HepG2 (cell line): ENCODE results near the gene ZNF740. TPM values are rescaled to one million over a fixed set of nuclear protein-coding genes. Genes with fewer than 3 reads are reported as not detected.

Experiments
- ATRX ChIP-seq: sonication (generic); formaldehyde crosslinking; IDR thresholded peaks from 2 replicates; pipeline ENCODE4 v1.4.0; 2020; ENCODE audit warnings: missing genetic modification reagents, borderline replicate concordance
- CHCHD3 ChIP-seq: sonication (generic); formaldehyde crosslinking; IDR thresholded peaks from 2 replicates; pipeline ENCODE4 v1.8.0; 2022; ENCODE audit warnings: mild to moderate bottlenecking, missing genetic modification reagents, moderate library complexity
- DBP ChIP-seq: sonication (generic); formaldehyde crosslinking; IDR thresholded peaks from 2 replicates; pipeline ENCODE4 v1.4.0; 2020; ENCODE audit warnings: missing genetic modification reagents; ENCODE audit errors: not compliant biosample characterization
- FOSL1 ChIP-seq: sonication (generic); formaldehyde crosslinking; IDR thresholded peaks from 2 replicates; pipeline ENCODE4 v1.9.0; 2021; ENCODE audit warnings: missing genetic modification reagents, borderline replicate concordance
- GATAD2A ChIP-seq: IDR thresholded peaks from 2 replicates; pipeline ENCODE4 v1.6.1; 2016
- HDAC2 ChIP-seq: sonication (generic); formaldehyde crosslinking; IDR thresholded peaks from 2 replicates; pipeline ENCODE4 v1.4.0; 2020; ENCODE audit warnings: missing genetic modification reagents
- HIVEP1 ChIP-seq: sonication (generic); formaldehyde crosslinking; IDR thresholded peaks from 2 replicates; pipeline ENCODE4 v1.4.0; 2020; ENCODE audit warnings: mild to moderate bottlenecking, missing genetic modification reagents
- ISL2 ChIP-seq: sonication (generic); formaldehyde crosslinking; IDR thresholded peaks from 2 replicates; pipeline ENCODE4 v1.5.0; 2020; ENCODE audit warnings: missing genetic modification reagents
- PHF8 ChIP-seq: sonication (generic); formaldehyde crosslinking; IDR thresholded peaks from 2 replicates; pipeline ENCODE4 v1.5.0; 2020; ENCODE audit warnings: missing genetic modification reagents
- POGZ ChIP-seq: sonication (generic); formaldehyde crosslinking; IDR thresholded peaks from 2 replicates; pipeline ENCODE4 v1.4.0; 2020; ENCODE audit warnings: mild to moderate bottlenecking, missing genetic modification reagents
- REXO4 ChIP-seq: sonication (generic); formaldehyde crosslinking; IDR thresholded peaks from 2 replicates; pipeline ENCODE4 v1.8.0; 2022; ENCODE audit warnings: missing genetic modification reagents, mild to moderate bottlenecking, borderline replicate concordance
- SP140L ChIP-seq: sonication (generic); formaldehyde crosslinking; IDR thresholded peaks from 2 replicates; pipeline ENCODE4 v1.4.0; 2020; ENCODE audit warnings: missing genetic modification reagents, borderline replicate concordance
- THRA ChIP-seq: sonication (generic); formaldehyde crosslinking; IDR thresholded peaks from 2 replicates; pipeline ENCODE4 v1.4.0; 2020; ENCODE audit warnings: missing genetic modification reagents, borderline replicate concordance
- ZBTB10 ChIP-seq: sonication (generic); formaldehyde crosslinking; IDR thresholded peaks from 2 replicates; pipeline ENCODE4 v1.4.0; 2020; ENCODE audit warnings: missing genetic modification reagents, borderline replicate concordance
- ZBTB2 ChIP-seq: sonication (generic); formaldehyde crosslinking; IDR thresholded peaks from 2 replicates; pipeline ENCODE4 v1.8.0; 2022; ENCODE audit warnings: low read depth, missing genetic modification reagents
- ZBTB38 ChIP-seq: sonication (generic); formaldehyde crosslinking; IDR thresholded peaks from 2 replicates; pipeline ENCODE4 v1.5.1; 2020; ENCODE audit warnings: mild to moderate bottlenecking, missing genetic modification reagents
- ZNF329 ChIP-seq: sonication (generic); formaldehyde crosslinking; IDR thresholded peaks from 2 replicates; pipeline ENCODE4 v1.9.0; 2021; ENCODE audit warnings: low read depth, mild to moderate bottlenecking, missing genetic modification reagents
- ZNF337 ChIP-seq: sonication (generic); formaldehyde crosslinking; IDR thresholded peaks from 2 replicates; pipeline ENCODE4 v1.5.1; 2020; ENCODE audit warnings: missing genetic modification reagents, low read depth, mild to moderate bottlenecking, borderline replicate concordance
- ZNF510 ChIP-seq: sonication (generic); formaldehyde crosslinking; IDR thresholded peaks from 2 replicates; pipeline ENCODE4 v1.4.0; 2020; ENCODE audit warnings: low read depth, mild to moderate bottlenecking, missing genetic modification reagents
- ZNF678 ChIP-seq: sonication (generic); formaldehyde crosslinking; IDR thresholded peaks from 2 replicates; pipeline ENCODE4 v1.4.0; 2020; ENCODE audit warnings: mild to moderate bottlenecking, missing genetic modification reagents
- ZNF737 ChIP-seq: sonication (generic); formaldehyde crosslinking; IDR thresholded peaks from 2 replicates; pipeline ENCODE4 v1.5.0; 2020; ENCODE audit warnings: missing genetic modification reagents, mild to moderate bottlenecking, borderline replicate concordance
- polyA plus RNA-seq, 8 experiments: library from polyadenylated mRNA; depleted of rRNA in 3 of 8; stranded (reverse) in 7 of 8; unstranded in 1 of 8; fragments of >200 nt; fragmentation: Illumina TruSeq in 4 of 8; extraction: Trizol in 4 of 8; gene quantifications; 2 replicates each; pipeline versions ENCODE4 v1.2.1 to v1.2.3, GENCODE V29; 2011 to 2016; ENCODE audit warnings: low read depth in 4 of 8, missing spikeins in 1 of 8, mixed read lengths in 1 of 8; ENCODE audit not compliant: insufficient read depth in 1 of 8
- total RNA-seq, 5 experiments: library from RNA; depleted of rRNA; stranded (reverse); fragments of >200 nt; fragmentation: Illumina TruSeq; extraction: Trizol; gene quantifications; 2 replicates each; pipeline ENCODE4 v1.2.3, GENCODE V29; 2016; ENCODE audit warnings: low read depth in 1 of 5

ZNF740 gene
- total and polyA plus RNA-seq, 2 of the 13 experiments (the other 11 are each of a cell fraction or from before 2014, with no cell fraction given), result 16.9 to 19.0 TPM

- TF ChIP-seq REXO4 (no peak), ATRX (CRISPR knock-in tag) (no peak), CHCHD3 (no peak), HIVEP1 (CRISPR knock-in tag) (peak; percentile 80), ZNF337 (CRISPR knock-in tag) (no peak), POGZ (CRISPR knock-in tag) (0 out of 2 replicates have a peak, but pooled peaks have one; percentile 26), ZBTB10 (CRISPR knock-in tag) (0 out of 2 replicates have a peak, but pooled peaks have one; percentile 26), THRA (CRISPR knock-in tag) (peak; percentile 39; the same call in 1 of the 2 replicates), DBP (peak; percentile 45), GATAD2A (CRISPR knock-in tag) (peak; percentile 51), ZBTB2 (CRISPR knock-in tag) (peak; percentile 66; the same call in 1 of the 2 replicates), ZBTB38 (CRISPR knock-in tag) (peak; percentile 28; the same call in 1 of the 2 replicates), ZNF510 (CRISPR knock-in tag) (no peak), ZNF678 (CRISPR knock-in tag) (no peak), ZNF737 (CRISPR knock-in tag) (no peak), PHF8 (CRISPR knock-in tag) (peak; percentile 62), ISL2 (CRISPR knock-in tag) (0 out of 2 replicates have a peak, but pooled peaks have one; percentile 25), SP140L (CRISPR knock-in tag) (no peak), HDAC2 (CRISPR knock-in tag) (no peak), FOSL1 (no peak), ZNF329 (CRISPR knock-in tag) (no peak)
These were observed 40.9 kb downstream of the ZNF740 start (continued) for GRCh38 chr12:53221203-53222080.
